Measurements from ENCODE around the gene DAPP1.

DNA sequence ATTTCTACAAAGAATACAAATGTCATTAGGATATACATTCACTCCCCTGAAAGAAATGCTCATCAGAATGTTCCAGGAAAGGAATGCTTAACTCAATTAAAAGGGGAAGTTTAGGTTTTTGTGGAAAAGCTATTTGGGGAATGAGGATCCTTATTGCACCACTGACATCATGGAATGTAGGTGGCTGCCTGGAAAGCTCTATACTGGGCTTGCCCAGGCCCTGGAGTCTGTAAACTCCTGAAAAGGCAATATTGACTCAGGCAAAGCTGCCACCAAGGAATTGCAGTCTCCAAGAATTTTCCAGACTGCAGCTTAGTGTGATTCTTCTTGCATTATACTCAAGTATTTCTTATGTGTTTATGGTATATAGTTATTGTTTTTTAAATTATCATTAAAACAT is 15.7 kb downstream of the DAPP1 start:
- TF ChIP-seq, protein P1, sequence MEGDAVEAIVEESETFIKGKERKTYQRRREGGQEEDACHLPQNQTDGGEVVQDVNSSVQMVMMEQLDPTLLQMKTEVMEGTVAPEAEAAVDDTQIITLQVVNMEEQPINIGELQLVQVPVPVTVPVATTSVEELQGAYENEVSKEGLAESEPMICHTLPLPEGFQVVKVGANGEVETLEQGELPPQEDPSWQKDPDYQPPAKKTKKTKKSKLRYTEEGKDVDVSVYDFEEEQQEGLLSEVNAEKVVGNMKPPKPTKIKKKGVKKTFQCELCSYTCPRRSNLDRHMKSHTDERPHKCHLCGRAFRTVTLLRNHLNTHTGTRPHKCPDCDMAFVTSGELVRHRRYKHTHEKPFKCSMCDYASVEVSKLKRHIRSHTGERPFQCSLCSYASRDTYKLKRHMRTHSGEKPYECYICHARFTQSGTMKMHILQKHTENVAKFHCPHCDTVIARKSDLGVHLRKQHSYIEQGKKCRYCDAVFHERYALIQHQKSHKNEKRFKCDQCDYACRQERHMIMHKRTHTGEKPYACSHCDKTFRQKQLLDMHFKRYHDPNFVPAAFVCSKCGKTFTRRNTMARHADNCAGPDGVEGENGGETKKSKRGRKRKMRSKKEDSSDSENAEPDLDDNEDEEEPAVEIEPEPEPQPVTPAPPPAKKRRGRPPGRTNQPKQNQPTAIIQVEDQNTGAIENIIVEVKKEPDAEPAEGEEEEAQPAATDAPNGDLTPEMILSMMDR (conservative IDR thresholded peaks at IDR 0.05; ENCODE audit: low read length): no peak
- no peak for TF ChIP-seq EZH2phosphoT487 (IDR thresholded peaks at IDR 0.05; ENCODE audit: borderline replicate concordance)

Data from Loucy (cell line).